Prostate gland (tissue), 2 donors: ENCODE measurements around the gene PPP1R2B.

Source experiments
- POLR2A ChIP-seq: fragments of 450-650 bp; IDR thresholded peaks from one replicate; pipeline ENCODE4 v1.6.1; 2016; ENCODE audit warnings: antibody characterized with exemption, mild to moderate bottlenecking
- POLR2AphosphoS5 ChIP-seq: sonication (generic); formaldehyde crosslinking; IDR thresholded peaks from one replicate; pipeline ENCODE4 v1.6.1; 2017; ENCODE audit warnings: antibody characterized with exemption
- TF ChIP-seq, protein P1 (sequence below), 4 experiments: fragments of 200-600 bp in 2 of 4; fragments of 450-650 bp in 2 of 4; sonication (generic) in 2 of 4; IDR thresholded peaks; 1 replicate in 3 of 4; 2 replicates in 1 of 4; pipeline ENCODE4 v1.5.1; 2016 to 2019; ENCODE audit warnings: antibody characterized with exemption in 4 of 4, mild to moderate bottlenecking in 2 of 4, moderate library complexity in 2 of 4

DNA sequence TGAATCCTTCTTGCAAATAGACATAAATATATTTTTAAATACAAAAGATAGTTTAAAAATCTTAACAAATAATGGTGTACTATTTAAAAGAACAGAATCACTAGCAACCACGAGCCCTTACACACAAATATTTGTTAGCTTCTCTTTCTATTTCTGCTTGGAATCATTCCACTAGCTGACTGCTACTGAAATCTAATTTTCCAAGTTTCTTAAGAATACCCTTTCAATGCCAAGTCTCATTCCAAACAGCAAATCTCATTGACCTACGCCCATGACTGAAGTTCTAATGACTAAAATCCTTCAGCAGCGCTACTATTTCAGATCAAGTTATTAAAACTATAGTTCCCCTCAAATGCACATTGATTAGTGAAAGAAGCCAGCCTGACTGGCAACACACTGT lies 13.2 kb upstream of the PPP1R2B start:
- TF ChIP-seq POLR2A (no peak), POLR2AphosphoS5 (no peak)
- TF ChIP-seq, protein P1, sequence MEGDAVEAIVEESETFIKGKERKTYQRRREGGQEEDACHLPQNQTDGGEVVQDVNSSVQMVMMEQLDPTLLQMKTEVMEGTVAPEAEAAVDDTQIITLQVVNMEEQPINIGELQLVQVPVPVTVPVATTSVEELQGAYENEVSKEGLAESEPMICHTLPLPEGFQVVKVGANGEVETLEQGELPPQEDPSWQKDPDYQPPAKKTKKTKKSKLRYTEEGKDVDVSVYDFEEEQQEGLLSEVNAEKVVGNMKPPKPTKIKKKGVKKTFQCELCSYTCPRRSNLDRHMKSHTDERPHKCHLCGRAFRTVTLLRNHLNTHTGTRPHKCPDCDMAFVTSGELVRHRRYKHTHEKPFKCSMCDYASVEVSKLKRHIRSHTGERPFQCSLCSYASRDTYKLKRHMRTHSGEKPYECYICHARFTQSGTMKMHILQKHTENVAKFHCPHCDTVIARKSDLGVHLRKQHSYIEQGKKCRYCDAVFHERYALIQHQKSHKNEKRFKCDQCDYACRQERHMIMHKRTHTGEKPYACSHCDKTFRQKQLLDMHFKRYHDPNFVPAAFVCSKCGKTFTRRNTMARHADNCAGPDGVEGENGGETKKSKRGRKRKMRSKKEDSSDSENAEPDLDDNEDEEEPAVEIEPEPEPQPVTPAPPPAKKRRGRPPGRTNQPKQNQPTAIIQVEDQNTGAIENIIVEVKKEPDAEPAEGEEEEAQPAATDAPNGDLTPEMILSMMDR (IDR thresholded peaks at IDR 0.05): no peak
